GM12875 (cell line): ENCODE data around the gene CTSW.

ENCODE experiments used
- H3K4me3 ChIP-seq: one replicate; pipeline ENCODE4 v1.5.1; 2011; ENCODE audit warnings: low read depth, low read length, control low read depth
- CTCF ChIP-seq: IDR thresholded peaks from 2 replicates; pipeline ENCODE4 v1.5.1; 2011; ENCODE audit warnings: low read depth, mild to moderate bottlenecking, control low read depth, inconsistent platforms, low read length, moderate library complexity, borderline replicate concordance; ENCODE audit not compliant: insufficient read depth

CTSW gene

GRCh38 chr11:65928667-65929066 is 49.0 kb downstream of the CTSW start:
- TF ChIP-seq CTCF = no peak
- no peak overlapping the region for H3K4me3 ChIP-seq

- TF ChIP-seq CTCF = no peak
Measured at GRCh38 chr11:65931773-65932557, 52.3 kb downstream of the CTSW start.

GRCh38 chr11:65932558-65932919 is 52.9 kb downstream of the CTSW start:
- no peak overlapping the region for H3K4me3 ChIP-seq
- no peak for TF ChIP-seq CTCF

More at GRCh38 chr11:65931773-65932557, 52.3 kb downstream of the CTSW start:
- H3K4me3 ChIP-seq = no peak overlapping the region
